Activated CD8-positive, alpha-beta memory T cell treated with anti-CD3 and anti-CD28 coated beads, Interleukin-2, amount 50 U/mL, for 4 hours (primary cell): Measurements from ENCODE around the gene MARK1.
"Not testable (repeated sequence)": the region's sequence is repeated elsewhere in the genome, so short reads cannot be mapped to it uniquely, and the experiment has no call there.

Experiments
- DNase-seq: peaks from one replicate; pipeline ENCODE4 v3.0.0-alpha.2; 2020

Gene MARK1

GRCh38 chr1:220631238-220631815 is 103.4 kb downstream of the MARK1 start:
- no peak for DNase-seq

- DNase-seq = no peak
Measured at GRCh38 chr1:220637759-220638158, 109.8 kb downstream of the MARK1 start.

GRCh38 chr1:220642285-220642684 is 114.3 kb downstream of the MARK1 start:
- no peak for DNase-seq

- DNase-seq = no peak
Measured at GRCh38 chr1:220652995-220653394, 125.1 kb downstream of the MARK1 start.

GRCh38 chr1:220655509-220655908 is 127.6 kb downstream of the MARK1 start:
- no peak for DNase-seq

- DNase-seq = no peak
Measured at GRCh38 chr1:220655961-220656740, 128.2 kb downstream of the MARK1 start.

GRCh38 chr1:220666349-220666748 is 138.4 kb downstream of the MARK1 start:
- DNase-seq = no peak

GRCh38 chr1:220669005-220669404 is 141.1 kb downstream of the MARK1 start:
- DNase-seq = no peak

GRCh38 chr1:220670365-220670764 is 142.4 kb downstream of the MARK1 start:
- no peak for DNase-seq

GRCh38 chr1:220673921-220674320 is 146.0 kb downstream of the MARK1 start:
- no peak for DNase-seq

GRCh38 chr1:220677251-220677650 is 149.3 kb downstream of the MARK1 start:
- DNase-seq = no peak

GRCh38 chr1:220680085-220680687 is 152.2 kb downstream of the MARK1 start:
- no peak for DNase-seq

- no peak for DNase-seq
Measured at GRCh38 chr1:220681220-220681880, 153.4 kb downstream of the MARK1 start.

GRCh38 chr1:220682901-220683576 is 155.1 kb downstream of the MARK1 start:
- no peak for DNase-seq

GRCh38 chr1:220683716-220684115 is 155.8 kb downstream of the MARK1 start:
- not testable (repeated sequence) for DNase-seq

- no peak for DNase-seq
Measured at GRCh38 chr1:220684890-220685289, 157.0 kb downstream of the MARK1 start.

- no peak for DNase-seq
Measured at GRCh38 chr1:220685879-220686278, 157.9 kb downstream of the MARK1 start.

- DNase-seq = no peak
Measured at GRCh38 chr1:220687809-220688208, 159.9 kb downstream of the MARK1 start.

GRCh38 chr1:220689666-220690065 is 161.7 kb downstream of the MARK1 start:
- no peak for DNase-seq

- DNase-seq = peak; percentile 59
Measured at GRCh38 chr1:220690140-220691052, 162.5 kb downstream of the MARK1 start, which contains the start of gene C1orf115. Gene C1orf115 (plus strand): TSS chr1:220690363. CDS start chr1:220690403, 40 bp downstream.

GRCh38 chr1:220691053-220691684 is 163.2 kb downstream of the MARK1 start:
- DNase-seq = no peak
